ENCODE results near the gene CEBPZ.
"Not testable (repeated sequence)": the region's sequence is repeated elsewhere in the genome, so short reads cannot be mapped to it uniquely, and the experiment has no call there.

Gene CEBPZ

GRCh38 chr2:37219046-37219445 is 12.3 kb downstream of the CEBPZ start:
- Histone ChIP-seq H3K27ac (no peak overlapping the region), H3K4me1 (no peaks in the 10 kb centered on the region), H3K27me3 (no peaks in the 10 kb centered on the region), H3K36me3 (peaks cover 64 to 99% (median 65%) of the 10 kb centered on the region in 3 donors), H3K4me3 (no peak overlapping the region), H3K9me3 (no peaks in the 10 kb centered on the region)
- intact Hi-C loops (cut with DNase I; ENCODE audit: low total_unique reads), result no loop called here
- no peak for TF ChIP-seq CTCF (IDR thresholded peaks at IDR 0.05)
- no peak for DNase-seq

- no peak for TF ChIP-seq CTCF (IDR thresholded peaks at IDR 0.05)
- H3K4me1 ChIP-seq, result no peaks in the 10 kb centered on the region
- peaks cover 74 to 98% (median 80%) of the 10 kb centered on the region in 3 donors for H3K36me3 ChIP-seq
- H3K27me3 ChIP-seq, result no peaks in the 10 kb centered on the region
- no peak for DNase-seq
- no peak overlapping the region for H3K4me3 ChIP-seq
- no peak overlapping the region for H3K27ac ChIP-seq
- intact Hi-C loops (cut with DNase I; ENCODE audit: low total_unique reads), result no loop called here
- H3K9me3 ChIP-seq, result peaks cover 0 to 2% (median 0%) of the 10 kb centered on the region in 3 donors
These were observed 16.1 kb downstream of the CEBPZ start for GRCh38 chr2:37215250-37215649.

- H3K36me3 ChIP-seq, result peaks cover 85 to 98% (median 97%) of the 10 kb centered on the region in 3 donors
- intact Hi-C loops (cut with DNase I; ENCODE audit: low total_unique reads), result no loop called here
These were observed 19.5 kb downstream of the CEBPZ start for GRCh38 chr2:37211939-37212338.

GRCh38 chr2:37211212-37211611 is 20.2 kb downstream of the CEBPZ start:
- Histone ChIP-seq H3K4me1 (no peaks in the 10 kb centered on the region), H3K27me3 (no peaks in the 10 kb centered on the region), H3K36me3 (peaks cover 87 to 98% (median 97%) of the 10 kb centered on the region in 3 donors), H3K27ac (no peak overlapping the region), H3K4me3 (no peak overlapping the region), H3K9me3 (peaks cover 6 to 29% (median 7%) of the 10 kb centered on the region in 3 donors)
- DNase-seq, result no peak
- intact Hi-C loops (cut with DNase I; ENCODE audit: low total_unique reads), result no loop called here
- TF ChIP-seq CTCF (IDR thresholded peaks at IDR 0.05), result no peak

More at GRCh38 chr2:37211939-37212338, 19.5 kb downstream of the CEBPZ start:
- Histone ChIP-seq H3K27me3 (no peaks in the 10 kb centered on the region), H3K27ac (no peak overlapping the region), H3K4me3 (no peak overlapping the region), H3K9me3 (peaks cover 5 to 29% (median 6%) of the 10 kb centered on the region in 3 donors), H3K4me1 (no peaks in the 10 kb centered on the region)
- TF ChIP-seq CTCF (IDR thresholded peaks at IDR 0.05), result no peak
- DNase-seq, result no peak

- DNase-seq; intact Hi-C loops (cut with DNase I; ENCODE audit: low total_unique reads); H3K4me3 ChIP-seq; H3K27me3 ChIP-seq; H3K27ac ChIP-seq; H3K4me1 ChIP-seq: not testable (repeated sequence)
- peaks cover 6 to 40% (median 12%) of the 10 kb centered on the region in 3 donors for H3K9me3 ChIP-seq
- H3K36me3 ChIP-seq, result peaks cover 96 to 97% (median 97%) of the 10 kb centered on the region in 3 donors
These were observed 24.6 kb downstream of the CEBPZ start for GRCh38 chr2:37206760-37207159.

GRCh38 chr2:37205689-37206341 is 25.6 kb downstream of the CEBPZ start:
- DNase-seq, result no peak
- no peak overlapping the region for H3K27ac ChIP-seq
- H3K4me1 ChIP-seq, result no peaks in the 10 kb centered on the region
- no peaks in the 10 kb centered on the region for H3K27me3 ChIP-seq
- H3K36me3 ChIP-seq, result peaks cover 96 to 97% (median 97%) of the 10 kb centered on the region in 3 donors
- no peak overlapping the region for H3K4me3 ChIP-seq
- H3K9me3 ChIP-seq, result peaks cover 6 to 40% (median 12%) of the 10 kb centered on the region in 3 donors
- TF ChIP-seq CTCF (IDR thresholded peaks at IDR 0.05), result no peak
- intact Hi-C loops (cut with DNase I; ENCODE audit: low total_unique reads), result no loop called here

GRCh38 chr2:37205071-37205661 is 26.2 kb downstream of the CEBPZ start:
- H3K9me3 ChIP-seq, result peaks cover 6 to 37% (median 12%) of the 10 kb centered on the region in 3 donors
- H3K4me3 ChIP-seq; H3K4me1 ChIP-seq; H3K27ac ChIP-seq; H3K27me3 ChIP-seq; intact Hi-C loops (cut with DNase I; ENCODE audit: low total_unique reads); DNase-seq: not testable (repeated sequence)
- peaks cover 96% of the 10 kb centered on the region in 3 donors for H3K36me3 ChIP-seq

All from tibial artery (tissue), 4 donors.